Prostate gland (tissue), 2 donors: Measurements from ENCODE around the gene NDRG2. TPM values are rescaled to one million over a fixed set of nuclear protein-coding genes. Genes with fewer than 3 reads are reported as not detected.

Experiments
- DNase-seq: peaks from one replicate; pipeline ENCODE4 v3.0.0-alpha.2; 2019; ENCODE audit warnings: low spot score
- H3K27ac ChIP-seq, 2 donors: fragments of 200-600 bp; sonication (generic); 2 replicates each; pipeline ENCODE4 v1.5.1; 2017 to 2019
- H3K27me3 ChIP-seq: fragments of 200-600 bp; sonication (generic); replicated peaks from 2 replicates; pipeline ENCODE4 v1.5.1; 2019; ENCODE audit not compliant: insufficient read depth
- H3K36me3 ChIP-seq, 2 donors: fragments of 200-600 bp; sonication (generic); 1 replicate in 1 of 2; 2 replicates in 1 of 2; pipeline versions ENCODE4 v1.5.1 to v1.8.1; 2017 to 2019
- H3K4me1 ChIP-seq: fragments of 200-600 bp; sonication (generic); replicated peaks from 2 replicates; pipeline ENCODE4 v1.5.1; 2019
- H3K4me3 ChIP-seq, 2 donors: fragments of 200-600 bp; sonication (generic); 2 replicates each; pipeline ENCODE4 v1.5.1; 2017 to 2019
- H3K9me3 ChIP-seq: fragments of 200-600 bp; sonication (generic); 2 replicates; pipeline ENCODE4 v1.5.1; 2017
- POLR2A ChIP-seq: fragments of 450-650 bp; IDR thresholded peaks from one replicate; pipeline ENCODE4 v1.6.1; 2016; ENCODE audit warnings: antibody characterized with exemption, mild to moderate bottlenecking
- POLR2AphosphoS5 ChIP-seq: sonication (generic); formaldehyde crosslinking; IDR thresholded peaks from one replicate; pipeline ENCODE4 v1.6.1; 2017; ENCODE audit warnings: antibody characterized with exemption
- WGBS: methylation state at CpG from one replicate; pipeline ENCODE4 v1.1.5; 2018; 5-methylcytosine and 5-hydroxymethylcytosine counted together
- intact Hi-C: fragments of 100-400 bp; cut with DNase I; formaldehyde crosslinking; loops from one replicate; pipeline ENCODE4 v1.14.2; 2022
- microRNA-seq: library from miRNA; unstranded; fragments of <30 nt; microRNA quantifications from one replicate; pipeline ENCODE4, GENCODE V29; 2016
- total RNA-seq, 2 donors: library from RNA; depleted of rRNA; stranded (reverse); fragments of >200 nt; gene quantifications; one replicate each; pipeline ENCODE4 v1.1.0, GENCODE V29; 2016
- TF ChIP-seq, protein P1 (sequence below), 4 experiments: fragments of 200-600 bp in 2 of 4; fragments of 450-650 bp in 2 of 4; sonication (generic) in 2 of 4; IDR thresholded peaks; 1 replicate in 3 of 4; 2 replicates in 1 of 4; pipeline ENCODE4 v1.5.1; 2016 to 2019; ENCODE audit warnings: antibody characterized with exemption in 4 of 4, mild to moderate bottlenecking in 2 of 4, moderate library complexity in 2 of 4

The NDRG2 gene
- total RNA-seq, 2 donors from 2014 or later, result 230 to 304 TPM

DNA sequence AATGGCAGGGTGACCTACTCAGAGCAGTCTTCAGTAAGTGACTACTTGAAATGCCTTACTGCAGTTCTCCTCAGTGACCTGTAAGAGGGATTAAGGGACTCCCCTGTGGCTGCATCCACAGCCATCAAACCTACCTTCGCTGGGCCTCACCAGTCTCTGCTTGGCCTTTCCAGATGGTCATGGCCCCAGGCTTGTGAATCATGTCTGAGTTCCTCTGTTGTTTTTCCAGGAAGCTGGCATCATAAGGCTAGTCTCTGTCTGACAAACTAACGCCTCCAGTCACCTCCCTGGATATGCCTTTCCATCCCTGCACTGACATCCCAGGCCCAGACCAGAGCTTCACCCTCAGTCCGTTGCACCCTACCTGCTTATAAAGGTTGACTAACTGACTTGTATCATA is 55.5 kb downstream of the NDRG2 start:
- WGBS, result 83% methylated on average over 3 of the region's 3 CpGs
- no peak overlapping the region for H3K27ac ChIP-seq

More for the DNA sequence above, 55.5 kb downstream of the NDRG2 start:
- TF ChIP-seq POLR2A (no peak), POLR2AphosphoS5 (no peak)
- TF ChIP-seq, protein P1, sequence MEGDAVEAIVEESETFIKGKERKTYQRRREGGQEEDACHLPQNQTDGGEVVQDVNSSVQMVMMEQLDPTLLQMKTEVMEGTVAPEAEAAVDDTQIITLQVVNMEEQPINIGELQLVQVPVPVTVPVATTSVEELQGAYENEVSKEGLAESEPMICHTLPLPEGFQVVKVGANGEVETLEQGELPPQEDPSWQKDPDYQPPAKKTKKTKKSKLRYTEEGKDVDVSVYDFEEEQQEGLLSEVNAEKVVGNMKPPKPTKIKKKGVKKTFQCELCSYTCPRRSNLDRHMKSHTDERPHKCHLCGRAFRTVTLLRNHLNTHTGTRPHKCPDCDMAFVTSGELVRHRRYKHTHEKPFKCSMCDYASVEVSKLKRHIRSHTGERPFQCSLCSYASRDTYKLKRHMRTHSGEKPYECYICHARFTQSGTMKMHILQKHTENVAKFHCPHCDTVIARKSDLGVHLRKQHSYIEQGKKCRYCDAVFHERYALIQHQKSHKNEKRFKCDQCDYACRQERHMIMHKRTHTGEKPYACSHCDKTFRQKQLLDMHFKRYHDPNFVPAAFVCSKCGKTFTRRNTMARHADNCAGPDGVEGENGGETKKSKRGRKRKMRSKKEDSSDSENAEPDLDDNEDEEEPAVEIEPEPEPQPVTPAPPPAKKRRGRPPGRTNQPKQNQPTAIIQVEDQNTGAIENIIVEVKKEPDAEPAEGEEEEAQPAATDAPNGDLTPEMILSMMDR (IDR thresholded peaks at IDR 0.05), result no peak
- intact Hi-C loops, result loop anchor here (5.0 kb wide), 1 partner anchor 272 kb away; no protein-coding TSS in a partner anchor
- no peak for DNase-seq
- Histone ChIP-seq H3K4me1 (no peaks in the 10 kb centered on the region), H3K9me3 (no peaks in the 10 kb centered on the region), H3K36me3 (no peaks in the 10 kb centered on the region), H3K4me3 (no peak overlapping the region), H3K27me3 (no peaks in the 10 kb centered on the region)

Small RNAs within 50 kb of the gene (microRNA-seq; reads per million reads assigned to microRNA genes)
- gene MIR6717, result not detected

Other genes with a start within 250 kb of the NDRG2 start
- 10 to 100 TPM in 1 of 2 donors, 1 to 10 TPM in 1; 9.3 to 12.8 TPM for gene RNASE6, start 243.8 kb downstream of the NDRG2 start, total RNA-seq
- 1,000 to 10,000 TPM in 1 of 2 donors, 10 to 100 TPM in 1; 30.1 to 3,158 TPM for gene RNASE1, start 222.2 kb downstream of the NDRG2 start, total RNA-seq
- not detected for gene RNASE3, start 133.7 kb downstream of the NDRG2 start, total RNA-seq
- under 1 TPM; 0.46 to 0.91 TPM for gene RNASE2, start 69.6 kb downstream of the NDRG2 start, total RNA-seq
- 10 to 100 TPM; 60.3 to 74.5 TPM for gene METTL17, start 35.1 kb downstream of the NDRG2 start, total RNA-seq
- 10 to 100 TPM in 1 of 2 donors, 1 to 10 TPM in 1; 1.7 to 20.1 TPM for gene SLC39A2, start 25.8 kb downstream of the NDRG2 start, total RNA-seq
- gene TPPP2, start 5.2 kb upstream of the NDRG2 start, total RNA-seq, result 1 to 10 TPM in 1 of 2 donors, not detected in 1; 9.4 TPM
- gene RNASE13, start 9.7 kb upstream of the NDRG2 start, total RNA-seq, result under 1 TPM in 1 of 2 donors, not detected in 1; 0.57 TPM
- under 1 TPM in 1 of 2 donors, not detected in 1; 0.74 TPM for gene RNASE7, start 17.3 kb upstream of the NDRG2 start, total RNA-seq
- not detected for gene RNASE8, start 32.8 kb upstream of the NDRG2 start, total RNA-seq
- 10 to 100 TPM; 12.4 to 37.7 TPM for gene ARHGEF40, start 45.2 kb upstream of the NDRG2 start, total RNA-seq
- gene ZNF219, start 73.6 kb upstream of the NDRG2 start, total RNA-seq, result 10 to 100 TPM; 56.8 to 89.8 TPM
- gene TMEM253, start 76.0 kb upstream of the NDRG2 start, total RNA-seq, result not detected
- gene OR5AU1, start 131.0 kb upstream of the NDRG2 start, total RNA-seq, result not detected
- 100 to 1,000 TPM; 411 to 423 TPM for gene HNRNPC, start 244.4 kb upstream of the NDRG2 start, total RNA-seq